ENCODE results near the gene GREM1.

The GREM1 gene

DNA sequence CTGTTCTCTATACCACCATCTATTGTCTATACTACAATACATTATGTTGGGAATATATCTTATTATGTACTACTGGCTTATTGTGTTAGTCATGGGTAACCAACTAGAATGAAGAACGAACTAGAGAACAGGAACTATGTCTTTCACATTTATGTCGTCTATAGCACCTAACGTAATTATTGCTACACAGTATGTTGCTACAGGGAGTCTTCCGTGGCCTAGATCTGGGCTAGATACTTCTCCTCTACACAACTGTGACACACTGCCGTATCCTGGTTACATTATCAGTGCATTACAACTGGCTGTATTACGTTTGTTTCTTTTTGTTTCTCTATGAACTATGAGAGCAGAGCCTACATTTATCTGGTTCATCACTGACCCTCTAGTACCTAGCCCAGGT is 42.3 kb upstream of the GREM1 start:
- no peak overlapping the region for H3K4me3 ChIP-seq (ENCODE audit: low read depth, low read length)
- TF ChIP-seq CTCF (IDR thresholded peaks at IDR 0.05; ENCODE audit: borderline replicate concordance, insufficient read depth, low read depth, low read length), result no peak

- TF ChIP-seq CTCF (IDR thresholded peaks at IDR 0.05; ENCODE audit: borderline replicate concordance, insufficient read depth, low read depth, low read length), result no peak
Observed at GRCh38 chr15:32676169-32676568, 41.6 kb upstream of the GREM1 start.

DNA sequence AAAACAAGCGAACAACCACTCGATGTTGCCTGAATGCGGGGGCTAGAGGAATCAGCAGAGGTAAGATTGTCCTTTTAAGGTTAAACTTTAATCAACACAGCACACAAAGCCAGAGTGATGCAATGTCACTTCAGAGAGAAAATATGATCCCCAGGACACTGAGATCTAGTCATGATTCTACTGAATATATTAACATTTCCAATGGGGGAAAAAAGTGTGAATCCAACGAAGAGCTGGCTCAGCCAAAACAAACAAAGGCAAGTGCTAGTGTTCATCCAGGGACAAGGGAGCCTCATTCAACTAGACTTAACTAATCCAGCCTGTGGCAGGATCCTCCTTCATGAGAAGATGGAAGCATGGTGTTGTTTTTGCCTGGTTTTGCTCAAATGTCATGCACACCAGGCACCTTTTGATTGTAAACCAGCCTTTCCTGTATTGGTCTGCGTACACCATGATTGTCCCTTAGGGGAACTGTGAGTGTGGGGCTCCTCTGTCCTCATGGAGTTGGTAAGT is 40.5 kb upstream of the GREM1 start:
- no peak overlapping the region for H3K4me3 ChIP-seq (ENCODE audit: low read depth, low read length)
- no peak for TF ChIP-seq CTCF (IDR thresholded peaks at IDR 0.05; ENCODE audit: borderline replicate concordance, insufficient read depth, low read depth, low read length)

More at GRCh38 chr15:32676169-32676568, 41.6 kb upstream of the GREM1 start:
- no peak overlapping the region for H3K4me3 ChIP-seq (ENCODE audit: low read depth, low read length)

DNA sequence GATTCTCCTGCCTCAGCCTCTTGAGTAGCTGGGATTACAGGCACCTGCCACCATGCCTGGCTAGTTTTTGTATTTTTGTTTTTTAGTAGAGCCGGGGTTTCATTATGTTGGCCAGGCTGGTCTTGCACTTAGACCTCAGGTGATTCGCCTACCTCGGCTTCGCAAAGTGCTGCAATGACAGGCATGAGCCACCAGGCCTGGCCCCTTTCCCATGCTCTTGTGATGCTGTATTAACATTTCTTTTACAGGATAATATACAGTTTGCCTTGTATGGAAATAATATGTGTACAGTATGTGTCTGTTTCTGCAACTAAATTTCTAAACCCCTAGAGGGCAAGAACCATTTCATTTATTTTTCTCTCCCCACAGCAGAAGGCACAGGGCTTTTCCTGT is 38.5 kb upstream of the GREM1 start:
- H3K4me3 ChIP-seq (ENCODE audit: low read depth, low read length), result no peak overlapping the region
- TF ChIP-seq CTCF (IDR thresholded peaks at IDR 0.05; ENCODE audit: borderline replicate concordance, insufficient read depth, low read depth, low read length), result peak; percentile 3; the same call in 1 of the 2 replicates

- H3K4me3 ChIP-seq (ENCODE audit: low read depth, low read length), result no peak overlapping the region
- no peak for TF ChIP-seq CTCF (IDR thresholded peaks at IDR 0.05; ENCODE audit: borderline replicate concordance, insufficient read depth, low read depth, low read length)
Observed at GRCh38 chr15:32682569-32682968, 35.2 kb upstream of the GREM1 start.

- H3K4me3 ChIP-seq (ENCODE audit: low read depth, low read length), result no peak overlapping the region
- TF ChIP-seq CTCF (IDR thresholded peaks at IDR 0.05; ENCODE audit: borderline replicate concordance, insufficient read depth, low read depth, low read length), result no peak
Observed at GRCh38 chr15:32682977-32683630, 34.7 kb upstream of the GREM1 start.

- H3K4me3 ChIP-seq (ENCODE audit: low read depth, low read length), result no peak overlapping the region
- no peak for TF ChIP-seq CTCF (IDR thresholded peaks at IDR 0.05; ENCODE audit: borderline replicate concordance, insufficient read depth, low read depth, low read length)
Observed at GRCh38 chr15:32683906-32684584, 33.8 kb upstream of the GREM1 start.

Data from GM12875 (cell line).